HG03521 (cell line): Measurements from ENCODE around the gene SLC16A5.

Experiments used
- ATAC-seq: cut with Tn5 transposase; IDR thresholded peaks from one replicate; pipeline ENCODE4 v1.9.1; 2021; ENCODE audit warnings: mild to moderate bottlenecking, moderate library complexity; ENCODE audit not compliant: unreplicated experiment

SLC16A5 gene

DNA sequence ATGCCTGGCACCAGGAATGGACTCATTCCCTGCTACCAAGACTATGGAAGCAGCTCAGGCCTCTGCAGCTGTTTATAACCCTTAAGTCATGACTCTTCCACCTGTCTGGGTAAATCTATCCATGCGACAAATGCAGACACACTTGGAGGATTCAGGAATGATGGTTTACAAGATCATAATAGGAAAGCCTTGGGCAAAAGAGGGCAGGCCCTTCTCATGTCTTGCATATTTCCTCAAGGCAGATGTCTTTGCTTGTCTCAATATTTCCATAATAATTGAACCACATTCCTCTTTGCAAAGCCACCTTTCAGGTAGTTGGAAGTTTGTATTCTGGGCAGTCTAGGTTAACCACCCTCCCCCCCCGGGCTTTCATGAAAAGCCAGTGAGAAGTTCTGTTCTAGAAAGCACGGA lies 67.4 kb downstream of the SLC16A5 start:
- no peak for ATAC-seq
